ENCODE results near the gene ST14.

The ST14 gene

GRCh38 chr11:130125638-130126037, 33.9 kb upstream of the ST14 start:
- H3K27ac Mint-ChIP-seq: no peak overlapping the region
- H3K36me3 Mint-ChIP-seq (ENCODE audit: low read depth): peaks cover 58% of the 10 kb centered on the region
- H3K27me3 Mint-ChIP-seq: peaks cover under 1% of the 10 kb centered on the region
- H3K4me3 Mint-ChIP-seq: no peak overlapping the region
- H3K4me1 Mint-ChIP-seq (ENCODE audit: low read depth): peaks cover 29% of the 10 kb centered on the region
- H3K9me3 Mint-ChIP-seq: no peaks in the 10 kb centered on the region

- H3K36me3 Mint-ChIP-seq (ENCODE audit: low read depth): peaks cover 65% of the 10 kb centered on the region
- H3K4me1 Mint-ChIP-seq (ENCODE audit: low read depth): peaks cover 20% of the 10 kb centered on the region
- H3K27ac Mint-ChIP-seq: no peak overlapping the region
- H3K4me3 Mint-ChIP-seq: no peak overlapping the region
- H3K27me3 Mint-ChIP-seq: no peaks in the 10 kb centered on the region
- no peaks in the 10 kb centered on the region for H3K9me3 Mint-ChIP-seq
These were observed 33.1 kb upstream of the ST14 start for GRCh38 chr11:130126516-130126915.

- Mint-ChIP-seq H3K4me3 (no peak overlapping the region), H3K36me3 (ENCODE audit: low read depth) (peaks cover 64% of the 10 kb centered on the region), H3K9me3 (no peaks in the 10 kb centered on the region), H3K4me1 (ENCODE audit: low read depth) (peaks cover 14% of the 10 kb centered on the region), H3K27ac (no peak overlapping the region), H3K27me3 (no peaks in the 10 kb centered on the region)
These were observed 32.1 kb upstream of the ST14 start for GRCh38 chr11:130127509-130127908.

GRCh38 chr11:130128626-130129025, 31.0 kb upstream of the ST14 start:
- peaks cover 8% of the 10 kb centered on the region for H3K4me1 Mint-ChIP-seq (ENCODE audit: low read depth)
- H3K9me3 Mint-ChIP-seq: no peaks in the 10 kb centered on the region
- H3K27ac Mint-ChIP-seq: no peak overlapping the region
- H3K36me3 Mint-ChIP-seq (ENCODE audit: low read depth): peaks cover 55% of the 10 kb centered on the region
- H3K4me3 Mint-ChIP-seq: no peak overlapping the region
- no peaks in the 10 kb centered on the region for H3K27me3 Mint-ChIP-seq

GRCh38 chr11:130129922-130130321, 29.7 kb upstream of the ST14 start:
- Mint-ChIP-seq H3K36me3 (ENCODE audit: low read depth) (peaks cover 55% of the 10 kb centered on the region), H3K27me3 (no peaks in the 10 kb centered on the region)

GRCh38 chr11:130131961-130132850, 27.4 kb upstream of the ST14 start:
- Mint-ChIP-seq H3K9me3 (no peaks in the 10 kb centered on the region), H3K4me3 (no peak overlapping the region), H3K4me1 (ENCODE audit: low read depth) (peaks cover 4% of the 10 kb centered on the region), H3K27me3 (no peaks in the 10 kb centered on the region), H3K36me3 (ENCODE audit: low read depth) (peaks cover 49% of the 10 kb centered on the region), H3K27ac (no peak overlapping the region)

More at GRCh38 chr11:130129922-130130321, 29.7 kb upstream of the ST14 start:
- H3K4me1 Mint-ChIP-seq (ENCODE audit: low read depth): peaks cover 4% of the 10 kb centered on the region
- no peak overlapping the region for H3K4me3 Mint-ChIP-seq
- no peak overlapping the region for H3K27ac Mint-ChIP-seq
- H3K9me3 Mint-ChIP-seq: no peaks in the 10 kb centered on the region

GRCh38 chr11:130133716-130134115, 25.9 kb upstream of the ST14 start:
- no peaks in the 10 kb centered on the region for H3K27me3 Mint-ChIP-seq
- no peak overlapping the region for H3K4me3 Mint-ChIP-seq
- H3K36me3 Mint-ChIP-seq (ENCODE audit: low read depth): peaks cover 55% of the 10 kb centered on the region
- peaks cover 4% of the 10 kb centered on the region for H3K4me1 Mint-ChIP-seq (ENCODE audit: low read depth)
- H3K9me3 Mint-ChIP-seq: no peaks in the 10 kb centered on the region
- H3K27ac Mint-ChIP-seq: no peak overlapping the region

- Mint-ChIP-seq H3K9me3 (no peaks in the 10 kb centered on the region), H3K4me3 (no peak overlapping the region), H3K27me3 (no peaks in the 10 kb centered on the region), H3K36me3 (ENCODE audit: low read depth) (peaks cover 53% of the 10 kb centered on the region), H3K4me1 (ENCODE audit: low read depth) (peaks cover 4% of the 10 kb centered on the region), H3K27ac (no peak overlapping the region)
These were observed 23.5 kb upstream of the ST14 start for GRCh38 chr11:130136107-130136506.

GRCh38 chr11:130137999-130138398, 21.6 kb upstream of the ST14 start:
- Mint-ChIP-seq H3K36me3 (ENCODE audit: low read depth) (peaks cover 48% of the 10 kb centered on the region), H3K4me1 (ENCODE audit: low read depth) (no peaks in the 10 kb centered on the region), H3K27ac (no peak overlapping the region), H3K4me3 (no peak overlapping the region), H3K27me3 (no peaks in the 10 kb centered on the region), H3K9me3 (no peaks in the 10 kb centered on the region)

- H3K36me3 Mint-ChIP-seq (ENCODE audit: low read depth): peaks cover 40% of the 10 kb centered on the region
- no peak overlapping the region for H3K4me3 Mint-ChIP-seq
- H3K9me3 Mint-ChIP-seq: no peaks in the 10 kb centered on the region
- no peaks in the 10 kb centered on the region for H3K27me3 Mint-ChIP-seq
- H3K4me1 Mint-ChIP-seq (ENCODE audit: low read depth): no peaks in the 10 kb centered on the region
- H3K27ac Mint-ChIP-seq: no peak overlapping the region
These were observed 20.2 kb upstream of the ST14 start for GRCh38 chr11:130139401-130139800.

- Mint-ChIP-seq H3K36me3 (ENCODE audit: low read depth) (peaks cover 37% of the 10 kb centered on the region), H3K27me3 (no peaks in the 10 kb centered on the region), H3K4me1 (ENCODE audit: low read depth) (peaks cover 8% of the 10 kb centered on the region)
These were observed 17.8 kb upstream of the ST14 start for GRCh38 chr11:130141561-130142341.

GRCh38 chr11:130144141-130144540, 15.4 kb upstream of the ST14 start:
- Mint-ChIP-seq H3K27me3 (no peaks in the 10 kb centered on the region), H3K4me1 (ENCODE audit: low read depth) (peaks cover 14% of the 10 kb centered on the region), H3K4me3 (no peak overlapping the region), H3K27ac (no peak overlapping the region), H3K9me3 (no peaks in the 10 kb centered on the region), H3K36me3 (ENCODE audit: low read depth) (peaks cover 31% of the 10 kb centered on the region)

More at GRCh38 chr11:130141561-130142341, 17.8 kb upstream of the ST14 start:
- H3K4me3 Mint-ChIP-seq: no peak overlapping the region
- H3K27ac Mint-ChIP-seq: no peak overlapping the region
- no peaks in the 10 kb centered on the region for H3K9me3 Mint-ChIP-seq

- no peaks in the 10 kb centered on the region for H3K9me3 Mint-ChIP-seq
- no peak overlapping the region for H3K4me3 Mint-ChIP-seq
- peaks cover 14% of the 10 kb centered on the region for H3K4me1 Mint-ChIP-seq (ENCODE audit: low read depth)
- no peak overlapping the region for H3K27ac Mint-ChIP-seq
- no peaks in the 10 kb centered on the region for H3K27me3 Mint-ChIP-seq
- H3K36me3 Mint-ChIP-seq (ENCODE audit: low read depth): peaks cover 26% of the 10 kb centered on the region
These were observed 14.7 kb upstream of the ST14 start for GRCh38 chr11:130144861-130145281.

- Mint-ChIP-seq H3K4me3 (no peak overlapping the region), H3K27me3 (no peaks in the 10 kb centered on the region), H3K27ac (no peak overlapping the region), H3K36me3 (ENCODE audit: low read depth) (peaks cover 21% of the 10 kb centered on the region), H3K4me1 (ENCODE audit: low read depth) (peaks cover 14% of the 10 kb centered on the region), H3K9me3 (no peaks in the 10 kb centered on the region)
These were observed 14.2 kb upstream of the ST14 start for GRCh38 chr11:130145311-130145812.
